ENCODE data around the gene SLC13A3.

GRCh38 chr20:46694484-46694883 lies 43.2 kb upstream of the SLC13A3 start:
- TF ChIP-seq EZH2 (IDR thresholded peaks at IDR 0.05; ENCODE audit: low read depth), result no peak
- no peak for TF ChIP-seq CTCF (conservative IDR thresholded peaks at IDR 0.05)

Measured in PC-9 (cell line).